Stomach smooth muscle (tissue), 2 donors: ENCODE measurements around the gene EIF1AD.
"Not testable (repeated sequence)": the region's sequence is repeated elsewhere in the genome, so short reads cannot be mapped to it uniquely, and the experiment has no call there.

Source experiments
- H3K27ac ChIP-seq: one replicate; pipeline ENCODE4 v1.7.0; 2013; ENCODE audit warnings: mild to moderate bottlenecking, low read length, inconsistent platforms
- H3K27me3 ChIP-seq, 2 donors: one replicate each; pipeline ENCODE4 v1.7.0; 2013; ENCODE audit warnings: low read length in 2 of 2; ENCODE audit not compliant: insufficient read depth in 2 of 2, control insufficient read depth in 1 of 2
- H3K36me3 ChIP-seq, 2 donors: one replicate each; pipeline ENCODE4 v1.7.0; 2013; ENCODE audit warnings: low read length in 2 of 2; ENCODE audit not compliant: control insufficient read depth in 2 of 2, insufficient read depth in 2 of 2
- H3K4me1 ChIP-seq: one replicate; pipeline ENCODE4 v1.7.0; 2013; ENCODE audit warnings: low read length; ENCODE audit not compliant: control insufficient read depth, insufficient read depth
- H3K4me3 ChIP-seq, 2 donors: one replicate each; pipeline ENCODE4 v1.7.0; 2013; ENCODE audit warnings: low read length in 2 of 2
- H3K9ac ChIP-seq, 2 donors: one replicate each; pipeline ENCODE4 v1.7.0; 2013; ENCODE audit warnings: low read length in 2 of 2, mild to moderate bottlenecking in 1 of 2
- H3K9me3 ChIP-seq, 2 donors: one replicate each; pipeline ENCODE4 v1.7.0; 2013; ENCODE audit warnings: low read length in 2 of 2; ENCODE audit not compliant: control insufficient read depth in 2 of 2
- donor health status: healthy.
- donor health status: Pancreatic carcinoma.

The EIF1AD gene

DNA sequence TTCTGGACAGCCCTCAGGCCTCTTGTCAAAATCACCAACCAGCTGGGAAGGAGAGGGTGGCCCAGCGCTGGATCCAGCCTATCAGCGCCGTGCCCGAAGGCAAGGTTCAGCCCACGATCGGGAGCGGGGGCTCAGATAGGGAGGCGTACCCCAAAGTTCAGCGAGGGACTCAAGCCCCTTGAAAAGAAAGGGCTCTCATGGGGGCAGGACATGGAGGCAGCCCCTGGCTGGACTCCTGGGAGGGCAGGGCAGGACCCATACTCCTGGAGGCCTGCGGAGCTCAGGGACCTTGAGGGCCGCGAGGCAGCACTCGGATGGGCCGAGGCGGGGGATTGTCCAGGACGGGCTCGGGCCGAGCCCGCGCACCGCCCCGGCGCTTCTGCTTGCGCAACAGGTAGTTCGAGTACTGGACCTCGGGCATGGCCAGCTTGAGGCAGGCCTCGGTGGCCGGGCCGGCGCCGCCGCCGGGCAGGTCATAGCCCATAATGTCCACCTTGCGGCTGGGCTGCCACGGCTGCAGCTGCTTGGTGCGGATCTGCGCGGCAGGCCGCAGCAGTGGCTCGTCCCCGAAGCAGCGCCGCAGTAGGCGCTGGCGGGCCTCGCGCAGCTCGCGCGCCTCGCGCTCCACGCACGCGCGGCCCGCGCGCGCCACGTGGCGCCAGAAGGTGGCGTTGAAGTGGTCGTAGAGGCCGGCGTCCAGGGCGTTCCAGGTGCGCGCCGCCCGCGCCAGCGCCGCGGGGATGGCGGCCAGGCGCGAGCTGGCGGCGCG, 40.5 kb upstream of the EIF1AD start:
- Histone ChIP-seq H3K9me3 (no peaks in the 10 kb centered on the region), H3K27ac (no peak overlapping the region), H3K27me3 (peaks cover 3 to 8% of the 10 kb centered on the region in 2 donors), H3K4me1 (peaks cover 6% of the 10 kb centered on the region), H3K36me3 (no peaks in the 10 kb centered on the region), H3K4me3 (no peak overlapping the region), H3K9ac (no peak overlapping the region)

DNA sequence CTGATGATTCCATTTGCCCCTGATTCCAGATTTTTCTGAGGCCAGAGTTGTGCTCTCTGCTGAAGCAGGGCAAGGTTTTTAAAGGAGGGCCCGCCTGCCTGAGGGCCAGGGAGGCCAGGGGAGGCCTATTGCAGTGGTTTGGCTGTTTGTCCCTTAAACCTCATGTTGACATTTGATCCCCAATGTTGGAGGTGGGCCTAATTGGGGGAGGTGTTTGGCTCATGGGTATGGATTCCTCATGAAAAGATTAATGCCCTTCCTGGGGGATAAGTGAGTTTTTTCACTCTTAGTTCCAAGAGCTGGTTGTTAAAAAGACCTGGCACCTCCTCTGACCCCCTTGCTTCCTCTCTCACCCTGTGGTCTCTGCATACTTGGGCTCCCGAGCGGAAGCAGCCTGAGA, 37.8 kb upstream of the EIF1AD start:
- Histone ChIP-seq H3K9ac (no peak overlapping the region), H3K4me3 (no peak overlapping the region), H3K4me1 (no peaks in the 10 kb centered on the region), H3K36me3 (no peaks in the 10 kb centered on the region), H3K9me3 (no peaks in the 10 kb centered on the region), H3K27ac (no peak overlapping the region), H3K27me3 (no peaks in the 10 kb centered on the region)

DNA sequence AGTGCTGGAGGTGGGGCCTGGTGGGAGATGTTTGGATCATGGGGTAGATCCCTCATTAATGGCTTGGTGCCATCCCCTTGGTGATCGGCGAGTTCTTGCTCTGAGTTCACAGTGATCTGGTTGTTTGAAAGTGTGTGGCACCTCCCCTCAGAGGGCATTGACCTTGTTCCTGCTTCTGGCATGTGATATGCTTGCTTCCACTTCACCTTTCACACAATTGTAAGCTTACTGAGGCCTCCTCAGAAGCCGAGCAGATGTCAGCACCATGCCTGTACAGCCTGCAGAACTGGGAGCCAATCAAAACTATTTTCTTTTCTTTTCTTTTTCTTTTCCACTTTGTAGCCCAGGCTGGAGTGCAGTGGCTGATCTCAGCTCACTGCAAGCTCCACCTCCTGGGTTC, 35.4 kb upstream of the EIF1AD start:
- H3K4me1 ChIP-seq = no peaks in the 10 kb centered on the region
- H3K36me3 ChIP-seq = no peaks in the 10 kb centered on the region
- H3K4me3 ChIP-seq = no peak overlapping the region
- no peak overlapping the region for H3K27ac ChIP-seq
- no peaks in the 10 kb centered on the region for H3K27me3 ChIP-seq
- no peaks in the 10 kb centered on the region for H3K9me3 ChIP-seq
- no peak overlapping the region for H3K9ac ChIP-seq

DNA sequence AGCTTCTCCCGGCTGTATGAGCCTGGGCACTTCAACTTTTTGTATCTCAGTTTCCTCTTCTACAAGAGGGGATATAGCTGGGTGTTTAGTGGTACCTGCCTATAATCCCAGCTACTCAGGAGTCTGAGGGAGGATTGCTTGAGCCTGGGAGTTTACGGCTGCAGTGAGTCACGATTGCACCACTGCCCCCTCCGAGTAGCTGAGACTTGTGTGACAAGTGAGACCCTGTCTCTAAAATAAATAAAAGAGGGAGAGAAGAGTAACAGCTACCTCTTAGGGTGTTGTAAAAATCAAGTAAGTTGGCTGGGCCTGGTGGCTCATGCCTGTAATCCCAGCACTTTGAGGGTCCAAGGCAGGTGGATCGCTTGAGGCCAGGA, 34.4 kb upstream of the EIF1AD start:
- Histone ChIP-seq H3K9me3 (no peaks in the 10 kb centered on the region), H3K4me1 (no peaks in the 10 kb centered on the region), H3K36me3 (no peaks in the 10 kb centered on the region), H3K27me3 (no peaks in the 10 kb centered on the region), H3K9ac (no peak overlapping the region), H3K4me3 (no peak overlapping the region), H3K27ac (no peak overlapping the region)

DNA sequence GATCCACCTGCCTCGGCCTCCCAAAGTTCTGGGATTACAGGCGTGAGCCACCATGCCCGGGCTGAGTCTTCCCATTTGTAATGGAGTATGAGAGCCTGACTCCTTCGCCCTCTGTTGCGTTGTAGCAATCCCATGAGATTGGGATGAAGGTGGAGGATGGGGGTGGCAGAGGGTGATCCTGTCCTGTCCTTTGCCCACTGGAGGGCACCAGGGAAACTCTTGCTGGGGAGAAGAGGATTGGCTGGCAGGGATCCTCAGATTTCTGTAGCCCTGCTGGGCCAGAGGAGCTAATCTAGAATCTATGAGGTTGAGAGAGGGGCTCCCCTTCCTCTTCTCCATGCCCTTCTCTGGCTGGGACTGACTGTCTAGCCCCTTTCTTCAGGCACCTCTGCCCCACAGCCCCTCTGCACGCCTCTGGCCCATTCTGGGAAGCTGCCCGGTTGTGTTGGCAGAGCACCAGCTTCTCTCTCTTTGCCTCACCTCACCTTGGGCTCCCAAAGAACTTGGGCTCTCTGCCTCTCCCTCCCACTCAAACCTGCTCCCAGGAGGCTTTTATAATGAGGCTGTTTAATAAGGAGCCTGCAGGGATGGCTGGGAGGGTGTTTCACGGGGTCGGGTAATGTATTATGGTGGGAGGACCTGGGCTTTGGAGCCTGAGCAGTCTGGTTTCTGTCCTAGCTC, 33.8 kb upstream of the EIF1AD start:
- Histone ChIP-seq H3K27ac (no peak overlapping the region), H3K27me3 (no peaks in the 10 kb centered on the region), H3K4me1 (no peaks in the 10 kb centered on the region), H3K36me3 (no peaks in the 10 kb centered on the region), H3K4me3 (no peak overlapping the region), H3K9ac (no peak overlapping the region), H3K9me3 (no peaks in the 10 kb centered on the region)

DNA sequence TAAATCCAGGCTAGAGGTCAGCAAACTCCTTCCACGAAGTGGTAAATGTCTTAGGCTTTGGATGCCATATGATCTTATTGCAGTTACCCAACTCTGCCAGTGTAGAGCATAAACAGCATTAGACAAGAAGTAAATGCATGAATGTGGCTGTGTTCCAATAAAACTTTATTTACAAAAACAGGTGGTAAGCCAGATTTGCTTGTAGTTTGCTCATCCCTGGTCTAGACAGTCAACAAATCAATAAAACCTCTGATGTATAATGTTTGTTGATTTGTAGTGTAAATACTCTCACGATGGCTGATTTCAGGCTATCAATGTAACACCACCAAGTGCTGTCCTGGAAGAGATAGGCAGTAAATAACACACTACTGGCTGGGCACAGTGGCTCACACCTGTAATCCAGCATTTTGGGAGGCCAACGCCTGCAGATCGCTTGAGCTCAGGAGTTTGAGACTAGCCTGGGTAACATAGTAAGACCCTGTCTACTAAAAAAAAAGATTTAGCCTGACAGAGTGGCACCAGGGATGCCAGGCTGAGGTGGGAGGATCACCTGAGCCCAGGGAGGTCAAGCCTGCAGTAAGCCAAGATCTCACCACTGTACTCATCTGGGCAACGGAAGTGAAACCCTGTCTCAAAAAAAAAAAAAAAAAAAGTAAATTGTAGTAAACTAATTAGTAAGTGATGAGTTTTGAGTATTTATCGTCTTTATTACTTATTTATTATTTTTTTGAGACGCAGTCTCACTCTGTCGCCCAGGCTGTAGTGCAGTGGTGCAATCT, 31.2 kb upstream of the EIF1AD start:
- no peaks in the 10 kb centered on the region for H3K36me3 ChIP-seq
- H3K27ac ChIP-seq = no peak overlapping the region
- no peaks in the 10 kb centered on the region for H3K4me1 ChIP-seq
- H3K9ac ChIP-seq = no peak overlapping the region
- H3K27me3 ChIP-seq = no peaks in the 10 kb centered on the region
- H3K9me3 ChIP-seq = no peaks in the 10 kb centered on the region
- H3K4me3 ChIP-seq = no peak overlapping the region

DNA sequence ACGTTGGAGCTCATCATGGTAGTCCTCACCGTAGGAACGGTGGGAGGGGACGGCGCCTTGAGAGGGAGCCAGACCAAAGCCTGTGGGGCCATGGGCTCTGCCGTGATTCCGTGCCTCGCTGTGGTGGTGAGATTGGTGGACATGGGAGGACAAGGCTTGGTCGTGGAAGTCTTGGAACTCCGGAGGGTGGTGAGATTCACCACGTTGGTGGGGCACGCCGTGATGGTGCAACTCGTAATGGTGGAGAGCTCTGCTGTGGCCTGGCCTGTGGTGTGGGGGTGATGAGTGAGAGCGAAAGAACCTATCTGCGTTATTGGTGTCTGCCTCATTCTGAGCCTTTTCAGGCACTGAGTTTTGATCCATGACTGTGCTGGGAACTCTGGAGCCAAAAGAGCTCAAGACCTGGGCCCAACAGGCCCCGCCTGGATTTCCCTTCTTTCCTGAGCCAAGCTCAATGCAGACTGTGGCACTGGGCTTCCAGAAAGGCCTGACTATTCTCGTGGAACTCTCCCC, 24.1 kb upstream of the EIF1AD start, which contains the start of gene CATSPER1:
Gene CATSPER1 (minus strand): TSS at position 463 of the 513 bp plus-strand sequence. CDS start 100 bp downstream, at position 363.
- H3K4me1 ChIP-seq = peaks cover 6% of the 10 kb centered on the region
- no peaks in the 10 kb centered on the region for H3K36me3 ChIP-seq
- no peaks in the 10 kb centered on the region for H3K9me3 ChIP-seq
- peaks cover 2 to 3% of the 10 kb centered on the region in 2 donors for H3K27me3 ChIP-seq
- H3K27ac ChIP-seq = no peak within 1 kb of the TSS
- H3K4me3 ChIP-seq = no peak within 1 kb of the TSS
- no peak within 1 kb of the TSS for H3K9ac ChIP-seq

DNA sequence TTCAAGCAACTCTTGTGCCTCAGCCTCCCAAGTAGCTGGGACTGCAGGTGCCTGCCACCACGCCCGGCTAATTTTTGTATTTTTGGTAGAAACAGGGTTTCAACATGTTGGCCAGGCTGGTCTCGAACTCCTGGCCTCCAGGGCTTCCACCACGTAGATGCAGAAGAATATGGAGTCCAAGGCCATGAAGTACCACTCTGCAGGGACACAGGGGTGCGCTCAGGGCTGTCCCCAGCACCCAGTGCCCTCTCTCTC, 21.2 kb upstream of the EIF1AD start:
- H3K4me1 ChIP-seq, H3K9ac ChIP-seq, H3K9me3 ChIP-seq, H3K27ac ChIP-seq, H3K27me3 ChIP-seq, H3K36me3 ChIP-seq, H3K4me3 ChIP-seq: not testable (repeated sequence)

DNA sequence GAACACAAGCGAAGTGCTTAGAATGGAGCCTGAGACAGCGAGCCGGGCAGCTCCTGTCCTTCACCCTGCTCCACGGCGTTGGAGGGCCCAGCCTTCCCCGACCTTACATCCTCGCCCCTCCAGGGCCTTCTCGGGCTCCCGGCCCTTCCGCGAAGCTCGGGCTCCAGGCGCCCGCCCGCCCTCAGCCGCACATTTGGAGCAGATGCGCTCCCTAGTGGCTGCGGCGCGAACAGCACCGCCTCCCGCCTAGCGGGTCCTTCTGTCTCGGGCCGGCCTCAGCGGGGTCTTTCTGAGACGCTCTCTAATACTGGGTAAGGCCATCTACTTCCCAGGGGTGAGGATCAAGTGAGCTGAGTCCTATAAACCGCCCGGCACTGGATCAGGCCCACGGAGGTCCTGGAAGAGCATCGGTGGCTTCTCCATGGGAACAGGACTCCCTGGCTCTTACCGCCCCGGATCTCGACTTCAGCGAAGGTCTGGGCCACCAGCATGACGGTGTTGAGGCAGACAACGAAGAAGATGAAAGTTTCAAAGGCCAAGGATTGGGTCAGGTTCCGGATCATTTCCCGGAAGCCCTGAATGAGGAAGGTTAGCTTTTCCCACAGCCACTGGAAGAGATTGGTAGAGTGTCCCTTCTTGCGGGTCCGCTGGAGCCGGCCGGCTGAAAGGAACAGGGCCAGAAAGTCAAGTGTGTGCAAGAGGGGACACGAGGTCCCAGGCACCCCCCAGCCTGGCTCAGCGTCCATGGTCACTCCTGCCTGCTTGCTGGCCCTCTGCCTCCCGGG, 20.6 kb upstream of the EIF1AD start:
- no peaks in the 10 kb centered on the region for H3K9me3 ChIP-seq
- peak overlapping the region; percentile 36 to 55 for H3K4me3 ChIP-seq
- peaks cover 6% of the 10 kb centered on the region for H3K4me1 ChIP-seq
- H3K27me3 ChIP-seq = peaks cover 2 to 3% of the 10 kb centered on the region in 2 donors
- H3K27ac ChIP-seq = no peak overlapping the region
- H3K36me3 ChIP-seq = no peaks in the 10 kb centered on the region
- peak overlapping the region; percentile 44 to 68 for H3K9ac ChIP-seq

DNA sequence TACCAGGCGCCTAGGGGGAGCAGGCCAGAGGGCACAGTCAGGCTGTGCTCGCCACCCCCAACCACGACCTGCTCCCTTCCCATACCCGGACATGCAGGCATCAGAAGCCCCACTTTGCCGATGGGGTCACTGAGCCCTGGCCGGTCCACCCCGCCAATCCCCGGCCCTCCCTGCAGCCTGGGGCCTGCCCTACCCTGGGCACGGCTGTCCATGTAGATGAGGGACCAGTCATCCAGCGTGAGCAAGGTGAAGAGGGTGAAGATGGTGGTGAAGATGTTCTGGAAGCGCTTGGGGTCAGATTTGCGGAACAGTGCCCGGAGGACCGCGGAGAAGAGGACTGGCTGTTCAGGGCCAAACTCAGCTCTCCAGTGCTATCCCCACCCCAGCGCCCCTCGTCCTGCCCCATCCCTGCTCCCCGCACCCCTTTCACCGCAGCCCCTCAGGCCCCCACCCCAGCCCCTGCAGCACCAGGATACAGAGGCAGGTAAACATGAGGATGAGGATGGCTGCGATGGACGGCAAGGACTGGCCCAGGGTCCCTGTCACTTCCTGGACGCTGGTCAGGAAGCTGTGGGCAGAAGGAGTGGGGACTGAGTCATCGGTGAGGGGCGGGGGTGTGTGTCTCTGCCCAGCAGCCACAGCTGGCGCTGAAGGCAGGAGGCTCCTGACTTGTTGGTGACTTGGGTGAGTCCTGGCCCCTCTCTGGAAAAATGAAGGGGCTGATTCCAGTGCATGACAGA, 18.8 kb upstream of the EIF1AD start:
- Histone ChIP-seq H3K27ac (no peak overlapping the region), H3K9ac (no peak overlapping the region), H3K27me3 (peaks cover 2 to 3% of the 10 kb centered on the region in 2 donors), H3K36me3 (no peaks in the 10 kb centered on the region), H3K4me3 (no peak overlapping the region), H3K4me1 (peaks cover 6% of the 10 kb centered on the region), H3K9me3 (no peaks in the 10 kb centered on the region)
